H1 (cell line): ENCODE results near the gene NHS. TPM values are rescaled to one million over a fixed set of nuclear protein-coding genes. Genes with fewer than 3 reads are reported as not detected.

ENCODE experiments used
- KDM4A ChIP-seq: IDR thresholded peaks from one replicate; pipeline ENCODE4 v1.7.1; 2012; ENCODE audit warnings: low read depth, mild to moderate bottlenecking, moderate library complexity, low read length, inconsistent platforms; ENCODE audit not compliant: severe bottlenecking
- TBP ChIP-seq: IDR thresholded peaks from 2 replicates; pipeline ENCODE4 v1.6.1; 2011; ENCODE audit warnings: low read depth, low read length, improper control_type of control experiment
- ZNF274 ChIP-seq: IDR thresholded peaks from 2 replicates; pipeline ENCODE4 v1.7.0; 2012; ENCODE audit warnings: low read length, borderline replicate concordance; ENCODE audit errors: extremely low read depth
- polyA plus RNA-seq, 7 experiments: library from polyadenylated mRNA; depleted of rRNA in 3 of 7; stranded (reverse) in 5 of 7; unstranded in 2 of 7; fragments of >200 nt in 5 of 7; fragments of 200-250 nt in 2 of 7; gene quantifications; 1 replicate in 5 of 7; 2 replicates in 1 of 7; 4 replicates in 1 of 7; pipeline versions ENCODE4 v1.2.1 to v1.2.3, GENCODE V29; 2011 to 2013; ENCODE audit warnings: missing spikeins in 2 of 7, mixed read lengths in 2 of 7
- total RNA-seq: library from RNA; stranded (reverse); fragmentation: NEBNext Ultra II Directional; extraction: Animal tissue kit (Norgen Biotek cat#: 25700); gene quantifications from 2 replicates; pipeline ENCODE4 v1.2.1, GENCODE V29; 2021

Gene NHS
- total and polyA plus RNA-seq, 2 of the 8 experiments (the other 6 are each of a cell fraction or from before 2014, with no cell fraction given), result 2.2 to 6.7 TPM

DNA sequence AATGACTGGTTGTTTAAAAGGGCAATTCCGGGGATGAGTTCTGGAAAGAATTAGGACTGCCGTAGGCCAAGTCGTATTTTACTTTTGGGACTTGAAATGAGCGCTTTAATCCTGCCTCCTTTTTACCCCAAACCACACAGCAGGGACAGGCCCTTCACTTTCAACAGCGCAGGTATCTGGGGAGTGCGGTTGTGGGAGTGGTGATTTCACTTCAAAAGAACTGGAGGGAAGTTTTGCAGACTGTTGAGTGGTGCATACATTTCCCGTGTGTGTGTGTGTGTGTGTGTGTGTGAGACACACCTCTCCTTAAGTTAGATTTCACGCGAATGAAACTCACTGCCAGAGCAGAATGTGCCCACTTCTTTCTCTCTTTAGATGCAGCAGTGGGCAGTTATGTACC, 2.8 kb downstream of the NHS start (continued):
- TF ChIP-seq KDM4A, result no peak
- no peak for TF ChIP-seq ZNF274
- TF ChIP-seq TBP, result no peak
